Measurements from ENCODE around the gene EML1.

The EML1 gene

GRCh38 chr14:99794151-99794780 is 1.1 kb downstream of the EML1 start:
- H3K4me3 ChIP-seq (replicated peaks in 1 of 2; ENCODE audit: low read depth in 2 of 2, low read length in 2 of 2): peak overlapping the region; percentile 48 to 50
- TF ChIP-seq CTCF (IDR thresholded peaks at IDR 0.05; ENCODE audit: low read depth, low read length): no peak
- no peak for DNase-seq (ENCODE audit: low read depth in 2 of 2)

- TF ChIP-seq CTCF (IDR thresholded peaks at IDR 0.05; ENCODE audit: low read depth, low read length): no peak
- no peak overlapping the region for H3K4me3 ChIP-seq (replicated peaks in 1 of 2; ENCODE audit: low read depth in 2 of 2, low read length in 2 of 2)
- no peak for DNase-seq (ENCODE audit: low read depth in 2 of 2)
Observed at GRCh38 chr14:99795046-99795445, 1.8 kb downstream of the EML1 start.

GRCh38 chr14:99797231-99797630 is 4.0 kb downstream of the EML1 start:
- no peak for DNase-seq (ENCODE audit: low read depth in 2 of 2)
- no peak for TF ChIP-seq CTCF (IDR thresholded peaks at IDR 0.05; ENCODE audit: low read depth, low read length)
- no peak overlapping the region for H3K4me3 ChIP-seq (replicated peaks in 1 of 2; ENCODE audit: low read depth in 2 of 2, low read length in 2 of 2)

- H3K4me3 ChIP-seq (replicated peaks in 1 of 2; ENCODE audit: low read depth in 2 of 2, low read length in 2 of 2): no peak overlapping the region
- DNase-seq (ENCODE audit: low read depth in 2 of 2): no peak
- no peak for TF ChIP-seq CTCF (IDR thresholded peaks at IDR 0.05; ENCODE audit: low read depth, low read length)
Observed at GRCh38 chr14:99800781-99801180, 7.6 kb downstream of the EML1 start.

DNA sequence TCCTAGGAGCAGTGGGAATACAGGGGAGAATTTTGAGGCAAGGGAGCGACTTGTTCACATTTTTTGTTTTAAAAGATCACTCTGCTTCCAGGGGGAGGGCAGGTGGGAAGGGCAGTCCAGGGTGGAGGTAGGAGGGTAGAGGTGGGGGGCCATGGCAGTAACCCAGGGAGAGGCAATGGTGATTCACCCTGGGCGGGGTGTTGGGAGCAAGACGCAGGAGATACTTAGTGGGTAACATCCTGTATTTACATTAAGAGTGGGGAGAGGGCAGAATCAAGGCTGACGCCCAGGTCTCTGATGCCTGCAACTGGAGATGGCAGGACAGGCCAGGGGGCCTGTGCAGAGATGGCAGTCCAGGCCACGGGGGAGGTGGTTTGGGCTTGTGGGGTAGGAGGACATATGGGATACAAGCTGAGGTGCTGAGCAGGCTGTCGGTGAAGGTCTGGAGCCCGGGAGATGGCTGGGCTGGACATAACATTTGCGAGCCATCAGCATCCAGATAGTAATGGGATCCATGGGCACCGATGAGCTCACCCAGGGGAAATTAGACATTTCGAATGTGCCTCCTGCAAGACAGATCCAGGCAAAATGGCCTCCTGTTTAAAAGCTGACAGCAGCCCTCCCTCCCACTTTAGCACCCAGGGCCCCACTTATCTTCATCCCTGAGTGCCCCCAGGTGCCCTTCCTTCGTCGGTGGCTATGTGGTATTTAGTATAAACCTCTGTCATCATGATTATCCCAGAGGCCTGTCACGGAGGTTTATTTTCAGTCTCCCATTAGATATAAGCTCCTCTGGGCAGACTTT is 9.3 kb downstream of the EML1 start:
- DNase-seq (ENCODE audit: low read depth in 2 of 2): no peak
- TF ChIP-seq CTCF (IDR thresholded peaks at IDR 0.05; ENCODE audit: low read depth, low read length): no peak

GRCh38 chr14:99803106-99803775 is 10.0 kb downstream of the EML1 start:
- no peak for TF ChIP-seq CTCF (IDR thresholded peaks at IDR 0.05; ENCODE audit: low read depth, low read length)
- no peak overlapping the region for H3K4me3 ChIP-seq (replicated peaks in 1 of 2; ENCODE audit: low read depth in 2 of 2, low read length in 2 of 2)
- DNase-seq (ENCODE audit: low read depth in 2 of 2): no peak

More for the DNA sequence above, 9.3 kb downstream of the EML1 start:
- no peak overlapping the region for H3K4me3 ChIP-seq (replicated peaks in 1 of 2; ENCODE audit: low read depth in 2 of 2, low read length in 2 of 2)

All from cardiac fibroblast (primary cell).